SW480 (cell line): ENCODE measurements around the gene DNAJB1.
A peak's percentile ranks its signal among the peaks of the same experiment; 100 is the strongest.

Experiments used
- DNase-seq: peaks from one replicate; pipeline ENCODE4 v3.0.0-alpha.2; 2016; ENCODE audit warnings: low spot score

The DNAJB1 gene

GRCh38 chr19:14496029-14496833 lies 22.0 kb downstream of the DNAJB1 start, which contains the start of gene GIPC1:
GIPC1 (minus strand) TSS chr19:14496127; CDS start chr19:14482976, 13,151 bp downstream.
- peak; percentile 98 for DNase-seq

DNA sequence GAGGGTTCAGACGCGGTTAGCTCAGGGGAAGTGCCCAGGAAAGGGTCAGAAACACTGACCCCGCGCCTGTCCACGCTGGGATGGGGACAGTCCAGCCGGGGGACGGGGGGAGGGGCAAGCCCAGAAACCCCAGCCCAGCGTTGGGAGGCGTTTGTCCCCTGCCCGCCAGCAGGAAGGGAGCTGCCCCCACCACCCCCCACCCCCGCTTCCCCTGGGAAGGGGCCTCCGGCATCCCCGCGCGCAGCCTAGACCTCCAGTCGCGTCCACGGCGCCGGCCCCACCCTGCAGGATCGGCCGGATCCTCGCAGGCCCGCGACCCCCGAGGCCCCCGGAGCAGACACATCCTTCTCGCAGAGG lies 22.5 kb downstream of the DNAJB1 start:
- DNase-seq, result no peak

DNA sequence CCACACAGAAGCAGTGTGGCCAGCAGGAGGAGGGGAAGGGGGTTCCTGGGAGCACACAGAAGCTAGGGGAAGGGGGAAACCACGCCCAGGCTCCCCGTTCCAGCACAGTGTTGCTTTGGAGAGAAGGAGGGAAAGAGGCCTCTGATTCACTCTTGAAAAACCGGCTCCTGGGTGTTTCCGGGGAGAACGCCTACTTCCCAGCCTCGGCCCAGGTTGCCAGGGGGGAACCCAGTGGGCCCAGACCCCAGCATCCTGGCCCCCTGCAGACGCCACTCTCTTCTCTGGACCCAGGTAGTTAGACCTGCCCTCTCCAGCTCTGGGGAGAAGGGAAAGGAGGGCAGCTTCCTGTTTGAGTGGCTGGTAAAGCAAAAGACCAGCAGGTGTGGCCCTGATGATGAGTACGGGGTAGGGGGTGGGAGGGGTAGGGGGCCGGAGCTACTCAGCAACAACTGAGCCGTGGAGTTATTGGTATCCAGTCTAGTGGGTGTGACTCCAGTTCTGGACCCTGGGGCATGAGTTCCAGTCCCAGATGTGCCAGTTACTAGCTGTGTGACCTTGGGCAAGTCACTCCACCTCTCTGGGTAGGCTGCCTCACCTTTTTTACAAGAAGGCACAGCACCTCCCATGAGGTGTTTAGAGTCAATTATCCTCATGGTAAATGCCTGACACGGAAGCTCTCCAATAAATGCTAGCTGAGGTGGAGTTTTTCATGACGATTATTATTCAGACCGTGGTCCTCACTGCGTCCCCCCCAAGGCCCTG lies 23.1 kb downstream of the DNAJB1 start:
- no peak for DNase-seq

DNA sequence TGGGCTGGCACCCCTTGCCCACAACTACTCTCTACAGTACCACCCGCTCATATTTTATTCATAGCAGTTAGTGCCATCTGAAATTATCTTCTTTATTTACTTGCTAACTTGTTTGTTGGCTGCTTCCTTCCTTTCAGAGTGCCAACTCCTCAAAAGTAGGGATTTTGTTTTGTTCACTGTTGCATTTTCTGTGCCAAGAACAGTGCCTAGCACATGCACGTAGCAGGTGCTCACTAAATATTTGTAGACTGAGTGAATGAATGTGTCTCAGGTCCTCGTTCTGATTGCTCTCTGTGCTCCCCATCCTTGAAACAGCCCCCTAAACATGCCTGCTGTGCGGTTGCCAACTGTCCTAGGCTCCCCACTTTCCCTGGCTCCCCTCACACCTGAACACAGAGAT lies 23.8 kb downstream of the DNAJB1 start:
- no peak for DNase-seq

DNA sequence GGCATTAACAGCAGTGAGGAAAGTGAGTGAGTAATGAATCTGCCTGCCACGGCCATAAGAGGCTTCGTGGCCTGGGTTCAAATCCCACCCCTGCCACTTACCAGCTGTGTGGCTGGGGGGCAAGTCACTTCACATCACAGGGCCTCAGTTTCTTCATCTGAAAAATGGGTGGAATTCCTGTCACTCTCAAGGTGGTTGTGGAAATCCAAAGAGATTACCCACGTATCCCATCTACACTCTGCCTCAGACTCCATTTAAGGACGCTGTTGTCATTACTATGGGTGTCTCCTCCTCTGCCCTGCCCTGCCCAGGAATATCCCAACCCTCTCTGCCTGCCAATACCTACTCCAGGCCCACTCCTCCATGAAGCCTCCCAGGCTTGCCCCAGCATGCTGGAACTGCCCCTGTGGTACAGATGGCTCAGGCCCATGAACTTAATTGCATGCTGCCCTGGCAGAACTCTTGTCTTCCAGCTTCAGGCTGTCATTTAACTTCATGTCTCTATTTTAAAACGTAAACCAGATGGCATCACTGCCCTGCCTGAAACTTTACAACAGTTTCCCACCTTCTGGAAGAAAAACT lies 25.4 kb downstream of the DNAJB1 start:
- DNase-seq, result no peak

- DNase-seq, result no peak
Measured at GRCh38 chr19:14487370-14488125, 30.6 kb downstream of the DNAJB1 start.

GRCh38 chr19:14482172-14482941 lies 35.8 kb downstream of the DNAJB1 start:
- DNase-seq, result no peak

DNA sequence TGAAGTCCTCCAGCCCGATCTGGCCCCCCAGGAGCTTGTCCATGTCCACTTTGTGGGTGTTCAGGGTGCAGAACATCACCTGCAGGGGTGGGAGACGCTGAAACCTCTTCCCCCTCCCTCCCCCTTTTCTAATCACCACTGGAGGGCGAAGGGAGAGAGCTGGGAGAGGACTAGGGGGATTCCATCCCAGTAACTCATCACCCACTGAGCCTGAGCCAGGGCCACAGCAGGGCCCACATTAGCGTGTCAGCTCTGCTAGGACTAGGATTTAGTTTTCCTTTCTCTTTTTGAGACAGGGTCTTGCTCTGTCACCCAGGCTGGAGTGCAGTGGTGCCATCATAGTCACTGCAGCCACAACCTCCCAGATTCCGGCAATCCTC lies 37.5 kb downstream of the DNAJB1 start:
- DNase-seq, result no peak

DNA sequence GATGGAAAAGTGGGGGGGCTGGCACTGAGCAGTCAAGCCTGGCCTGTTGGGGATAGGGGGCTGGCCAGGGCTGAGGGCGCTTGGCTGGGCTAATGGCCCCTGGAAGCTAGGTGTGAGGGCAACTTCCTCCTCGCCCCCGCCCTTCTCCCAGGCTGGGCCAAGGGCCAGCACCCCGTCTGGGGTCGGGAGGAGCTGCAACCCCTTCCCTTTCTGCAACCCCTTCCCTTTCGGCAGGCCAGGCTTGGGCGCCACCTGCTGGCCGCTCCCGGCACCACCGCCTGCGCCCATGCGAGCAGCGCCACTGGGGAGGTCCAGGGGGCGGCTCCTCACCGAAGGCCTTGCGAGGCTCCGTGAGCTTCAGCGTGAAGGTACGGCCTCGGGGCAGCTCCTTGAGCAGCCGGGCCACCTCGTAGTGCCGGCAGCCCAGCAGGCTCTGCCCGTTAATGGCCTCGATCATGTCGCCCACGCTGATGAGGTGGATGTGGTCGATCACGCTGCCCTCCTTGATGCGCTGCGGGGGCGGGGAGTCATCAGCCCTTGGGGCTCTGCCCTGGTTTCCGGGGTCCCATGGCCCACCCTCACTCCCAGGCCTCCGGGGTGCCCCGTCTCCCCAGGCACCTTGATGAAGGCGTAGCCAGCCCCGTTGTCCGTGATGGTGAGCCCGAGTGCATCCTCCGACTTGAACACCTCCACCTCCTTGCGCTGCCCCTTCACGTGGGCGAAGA lies 38.1 kb downstream of the DNAJB1 start:
- DNase-seq, result no peak

- DNase-seq, result no peak
Measured at GRCh38 chr19:14479309-14479974, 38.8 kb downstream of the DNAJB1 start.

DNA sequence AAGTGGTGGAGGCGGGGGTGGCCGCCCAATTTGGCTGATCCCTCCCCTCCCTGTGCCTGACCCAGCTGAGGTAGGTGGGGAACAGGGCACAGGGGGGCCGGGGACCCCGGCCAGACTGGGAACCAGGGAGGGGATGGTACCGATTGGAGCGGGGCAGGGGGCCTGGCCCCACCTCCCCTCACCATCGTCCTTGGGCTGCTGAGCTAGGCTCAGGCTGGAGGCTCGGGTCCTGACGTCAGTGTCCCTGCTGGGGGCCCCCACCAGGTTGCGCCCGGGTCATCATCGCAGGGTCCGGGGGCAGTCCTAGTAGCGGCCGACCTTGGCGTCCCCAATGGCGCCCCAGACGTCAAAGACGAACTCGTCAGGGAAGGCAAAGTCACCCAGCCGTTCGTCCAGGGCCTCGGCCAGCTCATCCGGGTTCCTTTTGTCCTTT lies 40.1 kb downstream of the DNAJB1 start:
- no peak for DNase-seq

DNA sequence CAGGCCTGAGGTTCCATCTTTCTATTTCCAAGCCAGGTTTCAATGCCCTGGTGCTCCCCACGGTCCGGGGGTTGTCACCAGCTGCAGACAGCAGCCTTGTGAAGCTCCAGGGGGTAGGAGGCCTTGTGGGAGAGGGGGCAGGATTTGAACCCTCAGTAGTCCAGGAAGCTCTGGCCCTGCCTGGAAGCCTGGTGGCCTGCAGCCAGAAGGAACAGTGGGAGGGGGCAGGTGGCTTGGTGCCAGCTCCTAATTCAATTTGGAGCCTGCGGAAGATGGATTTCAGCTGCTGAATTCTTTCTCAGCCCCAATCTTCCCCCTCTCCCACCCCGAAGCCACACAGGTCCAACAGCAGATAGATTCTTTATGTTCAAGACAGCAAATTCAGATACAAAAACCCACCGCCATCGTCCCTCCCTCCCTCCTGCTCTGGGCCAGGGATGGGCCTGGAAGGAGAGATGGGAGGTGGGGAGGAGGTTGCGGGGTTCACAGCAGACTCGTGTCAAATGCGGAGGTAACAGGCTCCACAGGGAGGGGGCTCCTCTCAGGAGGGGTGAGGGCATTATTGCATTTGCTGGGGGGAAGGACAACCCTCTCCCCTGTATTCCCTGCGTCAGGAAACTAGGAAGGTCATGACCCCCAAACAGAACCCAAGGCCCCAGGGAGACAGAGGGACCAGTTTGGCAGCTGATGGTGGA lies 40.6 kb downstream of the DNAJB1 start:
- DNase-seq, result no peak

- DNase-seq, result peak; percentile 92
Measured at GRCh38 chr19:14476673-14477401, 41.4 kb downstream of the DNAJB1 start.

DNA sequence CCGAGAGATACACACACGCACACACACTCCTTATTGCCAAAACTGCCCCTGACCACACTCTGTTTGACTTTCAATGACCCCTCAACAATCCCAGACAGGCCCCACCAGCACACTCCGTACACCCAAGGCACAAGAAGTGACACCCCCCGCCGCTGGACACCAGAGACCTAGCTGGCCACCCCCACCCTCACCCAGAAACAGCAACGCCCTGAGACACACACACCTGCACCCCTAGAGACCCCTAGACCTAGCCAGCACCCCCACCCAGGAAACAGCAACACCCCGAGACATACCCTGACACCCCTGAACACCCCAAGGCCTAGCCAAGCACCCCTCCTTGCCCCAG lies 41.9 kb downstream of the DNAJB1 start:
- no peak for DNase-seq

GRCh38 chr19:14475251-14476073 lies 42.7 kb downstream of the DNAJB1 start, which contains the start of gene PTGER1:
PTGER1 (minus strand) TSS chr19:14475354; CDS start chr19:14474320, 1,034 bp downstream.
- DNase-seq, result no peak

DNA sequence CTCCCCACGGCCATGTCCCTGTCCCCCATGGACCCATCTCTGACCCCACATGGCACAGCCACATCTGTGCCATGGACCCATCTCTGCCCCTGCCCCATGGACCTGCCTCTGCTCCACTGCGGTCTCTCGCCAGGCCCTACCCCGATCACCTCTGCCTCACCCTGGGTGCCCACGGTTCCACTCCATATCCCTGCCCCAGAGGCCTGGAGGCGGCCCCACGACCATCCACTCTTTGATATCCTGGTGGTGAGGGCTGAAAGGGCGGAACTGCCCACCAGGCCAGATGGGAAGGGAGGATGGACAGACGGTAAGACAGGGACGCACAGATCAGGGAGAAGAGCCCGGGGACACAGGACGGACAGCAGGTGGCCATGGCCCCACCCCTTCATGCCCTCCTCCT lies 43.4 kb downstream of the DNAJB1 start:
- DNase-seq, result no peak

DNA sequence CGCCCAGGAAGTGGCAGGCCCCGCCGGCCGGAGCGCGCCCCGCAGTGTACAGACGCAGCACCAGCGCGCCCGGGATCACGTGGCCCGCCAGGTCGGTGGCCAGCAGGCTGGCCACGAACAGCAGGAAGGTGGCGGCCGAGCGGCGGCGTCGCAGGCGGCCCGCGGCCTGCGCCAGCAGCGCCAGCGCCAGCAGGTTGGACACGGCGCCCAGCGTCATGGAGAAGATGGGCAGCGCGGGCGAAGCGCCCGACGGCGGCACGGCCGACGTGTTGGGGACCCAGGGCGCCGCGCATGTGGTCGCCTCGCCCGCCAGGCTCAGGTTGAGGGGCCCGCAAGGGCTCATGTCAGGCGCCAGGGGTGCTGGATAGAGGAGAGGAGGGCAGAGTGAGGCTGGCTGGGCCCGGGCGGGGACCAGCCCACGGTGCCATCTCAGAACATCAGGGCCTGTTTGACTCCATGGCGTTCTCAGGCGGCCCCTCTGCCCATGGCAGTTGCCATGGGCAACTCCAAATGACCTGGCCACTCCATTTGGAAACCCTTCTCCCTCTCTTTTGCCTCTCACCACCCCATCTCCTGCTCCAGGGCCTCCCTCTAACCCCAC lies 44.1 kb downstream of the DNAJB1 start:
- no peak for DNase-seq
